HG02981 (cell line): Measurements from ENCODE around the gene ZNF511.

ENCODE experiments used
- ATAC-seq: cut with Tn5 transposase; IDR thresholded peaks from one replicate; pipeline ENCODE4 v1.9.1; 2021; ENCODE audit warnings: mild to moderate bottlenecking, moderate library complexity; ENCODE audit not compliant: unreplicated experiment

Gene ZNF511

DNA sequence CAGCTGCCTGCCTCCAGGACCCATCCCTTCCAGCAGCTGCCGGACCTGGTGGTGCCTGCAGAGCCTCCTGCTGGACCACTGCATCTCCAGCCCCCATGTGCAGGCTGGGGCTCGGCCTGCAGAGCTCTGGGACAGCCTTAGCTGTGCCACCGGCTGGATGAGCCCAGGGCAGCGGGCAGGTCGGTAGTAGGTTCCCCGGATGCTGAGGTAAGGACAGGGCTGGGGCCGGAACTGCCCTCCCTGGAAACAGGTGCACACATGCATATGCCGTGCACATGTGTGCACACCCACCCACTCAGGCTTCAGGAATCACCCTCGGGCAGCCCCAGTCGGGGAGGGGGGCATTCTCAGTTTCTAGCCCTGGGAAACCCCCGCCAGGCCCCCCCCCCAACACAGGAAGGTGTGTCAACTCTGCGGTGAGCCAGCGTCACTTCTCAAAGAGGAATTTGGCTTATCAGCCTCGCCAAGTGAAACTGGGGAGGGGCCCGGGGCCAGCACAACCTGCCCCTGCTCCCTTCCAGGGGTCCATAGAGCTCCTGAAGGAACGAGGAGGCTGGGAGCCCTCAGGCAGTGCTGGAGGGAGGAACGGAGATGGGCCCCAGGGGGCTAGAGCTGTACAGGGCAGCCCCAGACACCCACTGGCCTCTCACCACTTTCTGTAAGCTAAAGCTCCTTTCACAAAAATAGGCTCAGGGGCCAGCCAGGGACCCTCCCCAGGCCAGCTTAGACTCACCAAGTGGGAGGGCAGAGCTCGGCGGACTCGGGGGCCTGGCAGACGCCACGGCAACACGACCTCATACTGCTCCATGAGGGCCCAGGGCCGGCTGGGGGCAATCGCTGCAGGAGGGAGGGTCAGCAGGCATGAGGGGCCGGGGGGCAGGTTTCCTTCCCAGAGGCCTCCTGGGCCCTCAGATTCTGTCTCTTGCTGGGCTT is 33.7 kb upstream of the ZNF511 start:
- peak; percentile 45 for ATAC-seq

DNA sequence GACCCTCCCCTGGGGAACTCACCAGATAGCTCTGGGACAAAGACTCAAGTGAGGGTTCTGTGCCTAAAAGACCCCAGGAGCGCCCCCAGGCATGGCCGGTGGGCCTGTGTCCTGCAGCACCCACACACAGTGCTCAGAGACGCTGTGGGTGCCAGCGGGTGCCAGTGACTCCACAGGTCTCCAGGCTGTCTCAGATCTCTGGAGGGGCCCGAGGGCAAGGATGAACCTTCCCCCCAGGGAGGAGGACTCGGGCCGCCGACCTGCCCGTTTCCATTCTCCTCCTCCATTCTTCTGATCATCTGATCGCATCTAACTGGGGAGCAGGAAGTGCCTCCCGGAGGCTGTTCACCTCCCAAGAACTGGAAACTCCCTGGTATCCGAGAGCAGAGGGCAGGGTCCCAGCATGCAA is 33.0 kb upstream of the ZNF511 start:
- peak; percentile 35 for ATAC-seq

DNA sequence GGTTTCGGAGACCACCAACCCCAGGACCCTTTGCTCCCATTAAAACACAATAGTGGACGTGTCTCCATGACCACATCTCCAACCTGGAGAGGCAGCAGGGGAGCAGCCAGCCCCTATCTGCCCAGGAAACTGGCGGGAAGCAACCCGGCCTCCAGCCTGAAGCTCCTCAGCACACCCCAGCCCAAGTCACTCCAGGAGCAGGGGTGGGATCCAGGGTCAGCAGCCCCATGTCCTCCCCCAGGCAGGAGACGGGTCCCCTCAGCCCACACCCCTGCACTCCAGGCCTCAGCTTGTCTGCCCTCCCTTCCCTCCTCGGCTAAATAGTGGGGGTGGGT is 32.6 kb upstream of the ZNF511 start:
- no peak for ATAC-seq

DNA sequence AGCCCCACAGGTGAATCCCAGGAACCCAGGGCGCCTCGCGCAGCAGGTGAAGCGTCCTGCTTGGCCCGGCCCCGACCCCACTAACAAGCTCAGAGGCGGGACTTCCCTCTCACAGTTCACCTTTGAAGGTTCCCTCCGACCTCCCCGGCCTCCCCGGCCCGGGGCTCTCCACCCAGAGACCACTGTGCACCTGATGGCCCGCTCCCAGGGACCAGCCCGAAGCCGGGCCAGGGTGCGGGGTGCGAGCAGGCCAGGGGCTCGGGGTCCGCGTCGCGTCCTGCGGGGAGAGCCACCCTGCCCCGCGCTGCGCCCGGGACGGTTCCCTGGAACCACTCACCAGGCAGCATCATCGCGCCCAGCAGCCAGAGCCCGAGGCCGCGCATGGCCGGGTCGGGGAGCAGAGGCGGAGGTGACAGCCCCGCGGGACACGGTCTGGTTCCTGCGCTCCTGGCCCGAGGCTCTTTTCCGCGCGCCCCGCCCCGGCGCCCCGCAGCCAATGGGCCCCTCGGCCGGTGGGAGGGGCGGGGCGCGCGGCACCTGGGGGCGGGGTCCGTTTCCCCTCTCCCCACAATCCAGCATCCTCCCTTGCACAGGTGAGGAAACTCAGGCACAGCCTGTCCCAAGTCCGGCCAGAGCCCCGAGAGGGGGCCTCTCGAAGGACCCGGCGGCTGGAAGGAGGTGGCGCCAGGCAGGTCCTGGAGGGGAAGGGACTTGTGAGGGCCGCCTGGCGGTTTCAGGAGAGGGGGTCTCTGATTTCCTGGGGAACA is 32.1 kb upstream of the ZNF511 start, which contains the start of gene ADAM8:
Gene ADAM8 (minus strand): TSS at position 434 of the 767 bp plus-strand sequence. CDS start 51 bp downstream, at position 383.
- ATAC-seq = peak; percentile 45

DNA sequence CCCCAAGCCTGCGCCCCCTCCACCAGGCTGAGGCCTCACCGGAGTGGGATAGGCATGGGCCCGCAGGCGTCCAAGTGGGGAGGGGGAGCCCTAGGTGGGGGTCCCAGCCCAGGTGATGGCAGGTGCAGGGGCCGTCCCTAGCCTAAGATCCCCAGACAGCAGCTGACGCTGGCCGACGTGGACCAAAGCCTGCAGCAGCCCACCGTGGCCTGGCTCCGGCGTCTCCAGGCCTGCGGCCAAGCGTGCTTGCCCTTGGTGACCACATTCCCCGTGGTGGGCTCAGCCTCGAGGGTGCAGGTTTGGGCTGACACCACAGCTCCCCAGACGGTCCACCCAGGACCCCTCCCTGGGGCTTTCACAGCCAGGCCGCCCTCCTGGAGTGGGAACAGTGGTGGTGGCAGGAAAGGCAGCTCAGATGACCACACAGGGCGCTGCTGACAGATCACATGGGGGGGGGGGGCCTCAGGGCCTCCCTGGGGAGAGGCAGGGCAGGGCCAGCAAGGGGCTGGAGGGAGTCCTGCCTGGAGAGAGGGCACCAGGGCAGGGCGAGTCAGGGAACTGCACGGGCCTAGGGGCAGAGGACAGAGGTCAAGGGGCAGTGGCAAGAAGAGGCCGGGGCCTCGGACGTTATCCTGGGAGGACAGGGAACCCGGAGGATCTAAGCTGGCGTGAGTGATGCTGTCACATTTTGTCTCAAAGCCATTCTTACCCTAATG is 31.3 kb upstream of the ZNF511 start:
- no peak for ATAC-seq

DNA sequence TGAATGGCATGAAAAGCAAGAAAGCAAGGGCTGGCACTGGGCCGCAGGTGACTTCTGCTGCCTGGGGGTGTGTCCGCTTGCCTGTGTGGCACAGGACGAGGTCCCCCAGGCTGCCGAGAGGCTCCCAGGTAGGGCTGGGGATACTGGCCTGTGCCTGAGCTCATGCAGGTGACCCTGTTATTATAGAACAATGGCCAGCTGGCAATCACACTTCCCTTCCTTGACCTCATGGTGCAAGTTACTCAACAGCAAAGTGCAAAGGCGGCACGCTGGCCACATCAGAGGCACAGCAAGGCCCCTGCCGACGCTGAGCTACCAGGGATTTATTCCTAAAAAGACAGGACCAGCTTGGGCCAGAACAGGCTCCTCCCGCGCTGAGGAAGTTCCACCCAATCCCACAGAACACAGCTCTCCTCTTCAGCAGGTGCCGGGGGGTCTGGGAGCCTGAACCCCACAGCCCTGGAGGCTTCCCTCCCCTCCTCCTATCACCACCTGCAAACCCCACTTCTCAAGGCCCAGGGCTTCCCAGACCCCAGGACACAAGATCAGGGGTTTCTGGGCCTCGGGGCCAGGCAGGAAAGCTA is 30.6 kb upstream of the ZNF511 start:
- ATAC-seq = no peak

DNA sequence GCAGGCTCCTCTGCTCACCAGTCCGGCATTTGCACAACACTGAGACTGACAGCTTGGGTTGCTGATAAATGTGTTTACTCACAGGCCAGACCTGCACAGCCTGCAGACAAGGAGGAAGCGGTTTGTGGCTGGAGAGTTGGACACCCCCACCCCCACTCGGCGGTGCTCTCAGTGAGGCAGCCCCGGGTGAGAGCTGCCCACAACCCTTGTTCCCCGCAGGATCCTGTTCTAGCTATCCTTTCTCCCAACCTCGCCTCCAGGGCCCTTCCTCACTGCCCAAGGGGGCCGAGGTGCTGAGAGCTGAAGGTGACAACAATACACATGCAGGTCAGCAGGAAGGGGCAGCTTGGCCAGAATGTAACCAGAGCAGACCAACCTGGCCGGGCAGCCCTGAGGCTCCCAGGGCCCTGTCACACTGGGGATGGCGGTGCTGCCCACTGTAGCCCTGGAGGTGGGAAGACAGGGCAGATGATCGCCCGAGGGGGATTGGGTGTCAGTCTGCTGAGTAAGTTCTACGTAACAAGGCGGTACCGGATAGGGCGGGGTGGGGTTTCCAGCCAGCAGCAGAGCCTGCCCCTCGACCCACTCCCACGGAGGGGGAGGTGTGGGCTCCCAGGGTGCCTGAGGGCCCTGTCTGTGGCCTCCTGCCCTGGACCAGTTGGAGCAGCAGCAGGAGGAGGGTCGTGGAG is 30.0 kb upstream of the ZNF511 start:
- ATAC-seq = peak; percentile 40

DNA sequence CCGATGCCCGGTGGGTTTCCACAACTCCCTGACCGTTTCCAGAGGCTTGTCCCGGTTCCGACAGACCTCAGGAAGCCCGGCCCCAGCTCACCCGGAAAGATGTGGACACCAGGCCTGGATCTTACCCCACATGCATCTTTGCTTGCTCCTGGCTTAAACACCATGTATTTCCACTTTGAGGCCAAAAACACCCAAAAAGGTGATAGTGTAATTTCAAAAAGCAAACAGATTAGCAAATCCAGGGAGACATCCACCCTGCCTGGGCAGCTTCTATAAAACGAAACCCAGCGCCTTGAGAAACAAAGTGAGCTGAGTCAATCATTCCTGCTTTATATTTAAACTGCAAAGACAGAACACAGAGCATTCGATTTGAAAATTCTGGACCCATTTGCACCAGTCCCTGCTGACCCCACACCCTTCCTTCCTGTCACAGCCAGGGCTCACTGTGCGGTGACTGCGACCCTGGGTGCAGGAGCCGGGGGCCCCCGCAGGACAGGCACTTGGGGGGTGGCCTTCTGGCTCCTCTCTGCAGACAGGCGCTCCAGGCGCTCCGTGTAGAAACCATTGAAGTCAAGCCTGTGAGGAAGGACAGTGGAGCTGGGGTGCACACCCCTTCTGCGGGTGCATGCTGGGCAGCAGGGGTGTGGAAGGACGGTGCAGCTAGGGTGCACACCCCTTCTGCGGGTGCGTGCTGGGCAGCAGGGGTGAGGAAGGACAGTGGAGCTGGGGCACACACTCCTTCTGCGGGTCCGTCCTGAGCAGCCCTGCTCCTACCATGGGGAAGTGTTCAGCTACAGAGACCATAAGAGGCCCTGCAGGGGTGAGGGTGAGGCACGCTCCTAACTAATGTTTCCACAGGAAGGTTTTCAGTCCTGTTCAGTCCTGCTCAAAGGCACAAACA is 29.1 kb upstream of the ZNF511 start:
- no peak for ATAC-seq

DNA sequence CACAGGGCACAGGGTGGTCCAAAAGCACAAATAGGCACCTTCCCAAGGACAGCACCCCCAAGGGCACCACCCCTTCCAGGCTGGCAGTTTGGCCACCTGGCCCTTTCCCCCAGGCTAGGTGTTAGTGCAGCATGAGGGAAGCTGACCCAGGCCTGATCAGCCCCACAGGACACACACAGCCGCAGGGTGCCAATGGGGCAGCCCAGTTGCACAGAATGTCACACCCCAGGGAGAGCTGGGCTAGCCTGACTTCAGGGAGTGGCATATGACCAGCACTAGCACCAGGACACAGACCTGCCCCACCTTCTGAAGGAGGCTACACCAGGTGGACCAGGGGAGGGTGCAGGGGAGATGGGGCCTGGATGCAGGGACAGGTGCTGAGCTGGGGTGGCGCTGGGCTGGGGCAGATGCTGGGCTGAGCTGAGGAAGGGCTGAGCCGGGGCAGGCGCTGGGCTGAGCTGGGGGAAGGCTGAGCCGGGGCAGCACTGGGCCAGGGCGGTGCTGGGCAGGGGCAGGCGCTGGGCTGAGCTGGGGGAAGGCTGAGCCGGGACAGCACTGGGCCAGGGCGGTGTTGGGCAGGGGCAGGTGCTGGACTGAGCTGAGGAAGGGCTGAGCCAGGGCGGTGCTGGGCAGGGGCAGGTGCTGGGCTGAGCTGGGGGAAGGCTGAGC is 28.2 kb upstream of the ZNF511 start:
- no peak for ATAC-seq

DNA sequence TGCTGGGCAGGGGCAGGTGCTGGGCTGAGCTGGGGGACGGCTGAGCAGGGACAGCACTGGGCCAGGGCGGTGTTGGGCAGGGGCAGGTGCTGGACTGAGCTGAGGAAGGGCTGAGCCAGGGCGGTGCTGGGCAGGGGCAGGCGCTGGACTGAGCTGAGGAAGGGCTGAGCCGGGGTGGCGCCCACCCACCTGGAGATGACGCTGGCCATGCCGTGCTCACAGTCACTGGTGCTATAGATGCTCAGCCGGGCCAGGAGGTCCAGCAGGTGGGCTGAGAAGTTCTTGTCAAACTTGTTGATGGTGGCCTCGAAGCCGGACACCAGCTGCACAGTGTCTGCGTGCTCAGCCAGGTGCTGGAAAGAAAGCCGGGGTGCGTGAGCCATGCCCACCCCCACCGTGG is 27.6 kb upstream of the ZNF511 start:
- no peak for ATAC-seq

DNA sequence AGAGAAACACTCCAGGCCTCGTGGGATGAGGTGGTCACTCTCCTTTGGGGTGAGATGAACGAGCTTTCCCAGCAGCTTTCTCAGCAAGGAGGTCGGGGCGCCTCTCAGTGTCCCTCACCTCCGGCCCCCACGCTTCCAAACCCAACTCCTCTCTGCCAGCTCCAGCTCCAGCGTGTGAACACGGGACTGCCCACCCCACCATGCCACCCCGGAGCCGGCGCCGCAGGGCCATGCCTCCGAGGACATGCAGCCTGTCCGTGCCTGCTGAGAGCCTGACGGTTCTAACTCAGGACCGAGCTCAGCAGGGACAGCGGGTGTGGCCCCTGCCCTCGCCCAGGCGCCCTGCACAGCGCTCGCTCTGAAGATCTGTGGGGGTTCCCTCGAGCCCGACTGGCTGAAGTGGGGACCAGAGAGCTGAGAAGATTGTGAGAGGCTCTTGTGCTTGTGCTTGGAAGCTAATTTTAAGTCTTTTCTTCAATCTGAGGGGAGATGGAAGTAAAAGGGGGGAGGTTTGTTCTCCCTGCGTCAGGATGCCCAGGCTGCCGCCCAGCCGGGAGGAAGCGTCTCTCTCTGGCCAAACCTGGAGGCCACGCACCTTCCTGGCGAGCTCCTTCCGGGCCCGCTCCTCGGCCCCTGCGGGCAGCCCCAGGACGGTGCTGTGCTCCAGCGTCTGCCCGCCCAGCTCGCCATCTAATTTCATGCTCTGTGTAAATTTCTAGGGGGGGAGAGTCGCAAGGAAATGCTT is 26.9 kb upstream of the ZNF511 start:
- no peak for ATAC-seq

DNA sequence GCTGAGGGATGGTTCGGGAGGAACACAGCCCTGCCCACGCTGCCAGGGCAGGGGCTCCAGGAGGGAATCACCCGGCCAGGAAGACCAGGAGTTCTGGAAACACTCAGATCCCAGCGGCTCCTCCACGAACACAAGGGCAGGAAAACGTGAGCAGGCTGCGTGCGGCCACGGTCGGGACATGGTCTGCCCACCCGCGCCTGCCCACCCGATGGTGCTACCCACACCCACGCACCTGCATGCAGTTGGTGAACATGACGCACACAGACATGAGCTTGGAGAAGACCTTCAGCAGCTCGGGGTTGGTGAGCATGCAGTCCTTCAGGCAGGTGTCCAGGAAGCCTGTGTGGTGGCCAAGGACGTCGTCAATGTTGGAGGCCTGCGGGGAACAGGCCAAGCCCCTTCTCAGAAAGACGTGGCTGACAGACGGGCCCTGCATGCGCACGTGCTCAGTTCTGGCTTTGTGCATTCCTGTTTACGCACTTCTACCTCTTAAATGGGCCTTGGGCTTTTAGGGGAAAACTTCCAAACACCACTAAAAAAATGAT is 25.8 kb upstream of the ZNF511 start:
- ATAC-seq = no peak

DNA sequence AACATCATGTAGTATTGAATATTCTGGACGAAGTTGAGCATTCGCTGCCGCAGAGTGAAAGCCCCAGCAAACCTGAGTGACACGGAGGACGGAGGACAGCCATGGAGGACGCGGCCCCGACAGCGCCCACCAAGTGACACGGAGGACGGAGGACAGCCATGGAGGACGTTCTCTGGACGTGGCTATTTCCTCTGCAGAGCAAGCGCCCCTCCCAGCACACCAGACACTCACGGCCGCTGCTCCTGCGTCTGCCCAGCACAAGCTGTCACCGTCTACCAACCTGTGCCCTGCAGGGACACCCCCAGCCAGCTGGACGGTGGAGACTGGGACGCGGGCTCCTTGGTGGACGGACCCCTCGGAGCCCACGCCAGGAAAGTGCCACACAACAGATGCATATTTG is 24.8 kb upstream of the ZNF511 start:
- ATAC-seq = no peak

DNA sequence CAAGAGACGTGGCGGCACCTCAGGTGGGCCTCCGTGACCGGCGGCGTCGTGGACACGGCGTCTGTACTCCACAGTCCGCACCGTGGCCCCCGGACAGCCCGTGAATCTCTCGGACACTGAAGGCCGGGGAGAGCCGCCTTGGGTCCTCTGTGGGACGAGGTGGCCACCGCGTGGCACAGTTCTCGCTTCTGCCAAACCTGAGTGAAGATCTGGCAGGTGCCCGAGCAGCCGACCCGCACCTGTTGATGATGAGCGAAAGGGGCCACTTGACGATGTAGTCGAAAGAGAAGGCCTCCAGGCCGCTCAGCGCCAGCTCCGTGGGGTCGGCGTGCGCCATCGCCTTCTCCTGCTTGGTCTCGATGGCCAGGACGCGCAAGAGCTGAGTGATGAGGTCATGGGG is 23.5 kb upstream of the ZNF511 start:
- ATAC-seq = no peak

DNA sequence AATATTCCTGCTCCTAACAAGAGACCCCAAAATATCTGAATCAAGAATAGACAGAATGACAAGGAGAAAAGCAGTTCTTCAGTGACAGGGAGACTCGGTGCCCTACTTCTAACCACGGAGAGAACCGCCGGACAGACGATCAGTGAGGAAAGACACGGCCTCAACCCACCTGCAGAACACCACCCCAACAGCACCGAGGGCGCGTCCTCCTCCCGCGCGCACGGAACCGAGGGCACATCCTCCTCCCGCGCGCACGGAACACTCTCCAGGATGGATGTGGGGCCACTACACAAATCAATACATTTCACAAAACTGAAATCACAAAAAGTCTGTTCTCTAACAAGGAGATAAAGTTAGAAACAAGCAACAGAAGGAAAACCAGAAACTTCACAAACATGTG is 22.3 kb upstream of the ZNF511 start:
- ATAC-seq = no peak

DNA sequence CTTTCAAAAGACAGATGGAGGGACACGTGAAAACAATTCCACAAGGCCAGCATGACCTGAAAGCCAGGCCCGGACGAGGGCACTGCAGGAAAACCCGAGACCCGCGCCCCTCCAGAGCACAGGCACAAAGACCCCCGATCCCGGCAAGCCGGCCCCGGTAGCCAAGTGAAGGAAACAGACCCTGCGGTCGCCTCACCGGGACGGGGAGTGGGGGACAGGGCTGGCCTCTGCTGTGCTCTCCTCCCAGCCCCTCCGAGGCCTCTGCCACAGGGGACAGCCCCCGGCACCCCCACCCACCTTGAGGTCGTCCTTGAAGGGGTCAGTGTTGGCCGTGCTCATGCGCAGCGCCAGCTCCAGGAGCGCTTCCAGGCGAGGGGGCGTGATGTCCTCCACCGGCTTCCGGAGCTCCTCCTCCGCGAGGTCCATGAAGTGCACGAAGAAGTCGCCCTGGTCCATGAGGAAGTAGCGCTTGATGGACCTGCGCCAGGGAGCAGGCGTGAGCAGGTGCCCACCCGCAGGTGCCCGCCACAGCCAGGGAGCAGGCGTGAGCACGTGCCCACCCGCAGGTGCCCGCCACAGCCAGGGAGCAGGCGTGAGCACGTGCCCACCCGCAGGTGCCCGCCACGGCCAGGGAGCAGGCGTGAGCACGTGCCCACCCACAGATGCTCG is 20.7 kb upstream of the ZNF511 start:
- ATAC-seq = no peak

DNA sequence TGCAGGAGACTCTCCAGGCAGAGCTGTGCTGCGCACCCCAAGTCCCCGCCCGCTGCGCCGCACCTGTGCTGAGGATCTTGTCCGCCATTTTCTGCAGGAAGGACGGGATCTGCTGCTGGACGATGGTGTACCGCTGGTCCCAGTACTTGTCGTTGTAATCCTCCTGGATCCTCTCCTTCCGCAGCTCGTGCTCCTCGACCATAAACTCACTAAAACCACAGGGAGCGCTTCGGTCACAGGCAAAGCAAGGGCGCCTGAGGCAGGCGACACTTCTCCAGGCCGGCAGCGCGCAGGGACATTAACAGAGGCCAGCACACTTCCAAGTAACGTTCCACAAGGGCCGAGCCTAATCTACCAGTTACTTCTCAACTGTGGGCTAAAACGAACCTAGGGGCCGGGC is 19.0 kb upstream of the ZNF511 start:
- ATAC-seq = no peak
